ENCODE data around the gene MAS1L.

The MAS1L gene

GRCh38 chr6:29489286-29489685, 1.5 kb upstream of the MAS1L start:
- Histone ChIP-seq H3K27me3 (no peaks in the 10 kb centered on the region), H3K4me3 (ENCODE audit: low read depth, low read length) (no peak overlapping the region), H3K9me3 (no peaks in the 10 kb centered on the region), H3K4me1 (no peaks in the 10 kb centered on the region), H3K36me3 (no peaks in the 10 kb centered on the region)
- TF ChIP-seq CTCF (IDR thresholded peaks at IDR 0.05; ENCODE audit: low read depth, low read length), result no peak
- no peak for DNase-seq

DNA sequence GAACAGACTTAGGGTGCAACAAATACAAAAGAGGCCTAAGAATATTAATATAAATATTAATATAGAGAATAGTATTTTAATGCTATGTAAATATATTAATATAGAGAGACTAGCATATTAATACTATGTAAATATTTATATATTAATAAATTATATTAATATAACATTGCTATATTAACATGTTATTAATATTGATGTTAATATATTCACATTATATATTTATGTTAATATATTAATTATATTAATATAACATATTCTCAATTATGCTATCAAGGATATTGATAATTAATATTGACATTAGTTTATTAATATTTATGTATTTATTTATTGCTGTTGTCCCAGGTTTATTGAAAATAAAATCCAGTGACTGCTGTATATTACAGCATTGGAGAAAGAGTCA, 1.1 kb upstream of the MAS1L start:
- H3K4me3 ChIP-seq (ENCODE audit: low read depth, low read length), result no peak overlapping the region
- H3K9me3 ChIP-seq, result no peaks in the 10 kb centered on the region
- no peak for DNase-seq
- H3K36me3 ChIP-seq, result no peaks in the 10 kb centered on the region
- H3K27me3 ChIP-seq, result no peaks in the 10 kb centered on the region
- TF ChIP-seq CTCF (IDR thresholded peaks at IDR 0.05; ENCODE audit: low read depth, low read length), result no peak
- H3K4me1 ChIP-seq, result no peaks in the 10 kb centered on the region

- TF ChIP-seq CTCF (IDR thresholded peaks at IDR 0.05; ENCODE audit: low read depth, low read length), result no peak
- Histone ChIP-seq H3K36me3 (no peaks in the 10 kb centered on the region), H3K9me3 (no peaks in the 10 kb centered on the region), H3K4me3 (ENCODE audit: low read depth, low read length) (no peak overlapping the region), H3K27me3 (no peaks in the 10 kb centered on the region), H3K4me1 (no peaks in the 10 kb centered on the region)
- no peak for DNase-seq
These were observed 625 bp downstream of the MAS1L start for GRCh38 chr6:29487131-29487530.

DNA sequence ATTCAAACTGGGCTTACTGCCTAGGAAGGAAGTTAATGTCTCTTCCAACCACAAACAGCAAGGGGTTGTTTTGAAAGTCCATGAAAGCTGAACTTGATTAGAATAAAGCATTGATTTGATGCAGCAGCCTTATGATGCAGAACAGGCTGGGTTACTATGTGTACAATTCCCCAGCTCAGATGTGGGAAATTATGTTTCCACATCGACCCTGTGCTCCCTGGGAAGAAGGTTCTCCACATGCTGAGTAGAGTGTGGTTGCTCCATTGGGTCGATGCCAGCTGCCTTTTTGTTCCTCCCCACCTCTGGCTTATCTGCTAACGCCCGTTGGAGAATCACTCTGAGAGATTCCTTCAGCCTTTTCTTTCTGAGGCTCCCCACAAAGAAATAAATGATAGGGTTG, 1.2 kb downstream of the MAS1L start:
- DNase-seq, result no peak
- Histone ChIP-seq H3K27me3 (no peaks in the 10 kb centered on the region), H3K36me3 (no peaks in the 10 kb centered on the region), H3K4me3 (ENCODE audit: low read depth, low read length) (no peak overlapping the region), H3K4me1 (no peaks in the 10 kb centered on the region), H3K9me3 (no peaks in the 10 kb centered on the region)
- no peak for TF ChIP-seq CTCF (IDR thresholded peaks at IDR 0.05; ENCODE audit: low read depth, low read length)

DNA sequence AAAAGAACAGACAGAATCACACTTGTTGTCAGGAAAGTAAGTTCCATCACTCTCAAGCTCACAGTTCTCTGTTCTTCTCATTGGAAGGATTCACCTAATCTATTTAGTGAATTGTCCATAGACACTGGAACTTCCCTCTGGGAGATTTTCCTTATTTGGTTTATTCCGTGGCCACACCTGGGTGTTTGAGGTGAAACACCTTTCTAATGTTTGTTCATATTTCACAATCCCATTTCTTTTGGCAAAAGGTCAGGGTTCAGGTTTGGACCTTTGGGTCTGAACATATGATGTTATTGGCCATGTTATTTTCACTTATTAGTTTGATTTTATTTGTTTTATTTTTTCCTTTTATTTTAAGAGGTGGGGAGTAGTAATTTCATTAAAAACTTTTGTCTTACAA, 4.0 kb downstream of the MAS1L start:
- Histone ChIP-seq H3K4me3 (ENCODE audit: low read depth, low read length) (no peak overlapping the region), H3K36me3 (no peaks in the 10 kb centered on the region), H3K9me3 (no peaks in the 10 kb centered on the region), H3K4me1 (no peaks in the 10 kb centered on the region), H3K27me3 (no peaks in the 10 kb centered on the region)
- TF ChIP-seq CTCF (IDR thresholded peaks at IDR 0.05; ENCODE audit: low read depth, low read length), result no peak
- DNase-seq, result no peak

DNA sequence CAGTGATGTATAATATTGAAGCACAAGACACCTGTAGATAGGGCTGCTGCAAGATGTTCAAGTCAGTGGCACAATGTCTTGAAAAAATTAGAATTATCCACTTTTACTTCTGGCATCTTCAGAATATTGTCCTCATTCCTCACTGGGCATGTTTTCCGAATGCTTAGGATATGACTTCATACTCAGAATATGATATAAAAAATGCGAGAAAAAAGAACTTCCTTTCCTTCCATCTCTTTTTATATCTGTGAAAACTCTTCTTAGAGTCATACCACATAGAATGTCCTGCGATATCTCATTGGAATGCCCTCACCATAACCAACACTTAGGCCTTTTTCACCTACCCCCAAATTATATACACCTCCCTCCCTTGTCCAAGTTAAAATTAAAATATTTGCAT, 4.6 kb downstream of the MAS1L start:
- no peak for DNase-seq
- H3K4me3 ChIP-seq (ENCODE audit: low read depth, low read length), result no peak overlapping the region
- no peaks in the 10 kb centered on the region for H3K9me3 ChIP-seq

More for the DNA sequence above, 4.6 kb downstream of the MAS1L start:
- H3K4me1 ChIP-seq, result no peaks in the 10 kb centered on the region
- no peaks in the 10 kb centered on the region for H3K27me3 ChIP-seq
- TF ChIP-seq CTCF (IDR thresholded peaks at IDR 0.05; ENCODE audit: low read depth, low read length), result no peak
- H3K36me3 ChIP-seq, result no peaks in the 10 kb centered on the region
